Subcutaneous abdominal adipose tissue (tissue), 5 donors: ENCODE results near the gene ORMDL3.
"Not testable (repeated sequence)": the region's sequence is repeated elsewhere in the genome, so short reads cannot be mapped to it uniquely, and the experiment has no call there.

ENCODE experiments used
- H3K27ac ChIP-seq: one replicate; pipeline ENCODE4 v1.7.0; 2013; ENCODE audit warnings: low read depth, mild to moderate bottlenecking, inconsistent platforms, low read length, moderate library complexity
- H3K27me3 ChIP-seq, 5 donors: one replicate each; pipeline ENCODE4 v1.7.0; 2013; ENCODE audit warnings: low read length in 5 of 5, inconsistent platforms in 1 of 5; ENCODE audit not compliant: control insufficient read depth in 5 of 5, insufficient read depth in 4 of 5
- H3K36me3 ChIP-seq, 5 donors: one replicate each; pipeline ENCODE4 v1.7.0; 2013; ENCODE audit warnings: low read length in 5 of 5; ENCODE audit not compliant: control insufficient read depth in 5 of 5, insufficient read depth in 5 of 5
- H3K4me1 ChIP-seq, 5 donors: one replicate each; pipeline ENCODE4 v1.7.0; 2013; ENCODE audit warnings: low read length in 5 of 5, mild to moderate bottlenecking in 3 of 5, moderate library complexity in 1 of 5; ENCODE audit not compliant: control insufficient read depth in 5 of 5, insufficient read depth in 5 of 5
- H3K4me3 ChIP-seq, 5 donors: one replicate each; pipeline ENCODE4 v1.7.0; 2013; ENCODE audit warnings: low read length in 5 of 5, low read depth in 1 of 5
- H3K9ac ChIP-seq, 5 donors: one replicate each; pipeline ENCODE4 v1.7.0; 2013; ENCODE audit warnings: low read length in 5 of 5, mild to moderate bottlenecking in 4 of 5, moderate library complexity in 3 of 5
- H3K9me3 ChIP-seq, 5 donors: one replicate each; pipeline ENCODE4 v1.7.0; 2013; ENCODE audit warnings: low read length in 5 of 5; ENCODE audit not compliant: control insufficient read depth in 5 of 5
- donor health status: healthy.
- donor health status: healthy.
- donor health status: healthy.
- donor health status: healthy.
- donor health status: healthy.

Gene ORMDL3

DNA sequence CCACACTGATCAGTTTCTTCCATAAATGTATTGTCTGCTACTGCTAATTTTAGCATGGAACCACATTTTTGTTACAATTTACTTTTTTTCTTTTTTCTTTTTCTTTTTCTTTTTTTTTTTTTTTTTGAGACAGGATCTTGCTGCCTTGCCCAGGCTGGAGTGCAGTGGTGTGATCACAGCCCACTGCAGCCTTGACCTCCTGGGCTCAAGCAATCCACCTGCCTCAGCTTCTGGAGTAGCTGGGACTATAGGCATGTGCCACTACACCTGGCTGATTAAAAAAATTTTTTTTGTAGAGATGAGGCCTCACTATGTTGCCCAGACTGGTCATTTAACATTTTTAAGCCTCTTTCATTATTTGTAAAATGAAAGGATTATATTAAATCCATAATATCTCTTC, 40.3 kb downstream of the ORMDL3 start:
- Histone ChIP-seq H3K27me3 (peaks cover 0 to 9% (median 0%) of the 10 kb centered on the region in 5 donors), H3K36me3 (no peaks in the 10 kb centered on the region), H3K27ac (no peak overlapping the region), H3K9ac (no peak overlapping the region), H3K9me3 (peaks cover 0 to 4% (median 2%) of the 10 kb centered on the region in 5 donors), H3K4me3 (no peak overlapping the region), H3K4me1 (no peaks in the 10 kb centered on the region)

DNA sequence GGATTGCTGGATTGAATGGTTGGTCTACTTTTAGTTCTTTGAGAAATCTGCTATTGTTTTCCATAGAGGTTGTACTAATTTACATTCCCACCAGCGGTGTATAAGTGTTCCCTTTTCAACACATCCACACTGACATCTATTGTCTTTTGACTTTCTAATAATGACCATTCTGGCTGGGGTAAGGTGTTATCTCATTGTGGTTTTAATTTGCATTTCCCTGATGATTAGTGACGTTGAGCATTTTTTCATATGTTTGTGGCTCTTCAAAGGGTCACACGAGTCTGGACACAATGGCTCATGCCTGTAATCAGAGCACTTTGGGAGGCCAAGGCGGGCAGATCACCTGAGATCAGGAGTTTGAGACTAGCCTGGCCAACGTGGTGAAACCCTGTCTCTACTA, 41.3 kb downstream of the ORMDL3 start:
- not testable (repeated sequence) for H3K9me3 ChIP-seq, H3K4me1 ChIP-seq, H3K4me3 ChIP-seq, H3K9ac ChIP-seq, H3K36me3 ChIP-seq, H3K27me3 ChIP-seq, H3K27ac ChIP-seq

DNA sequence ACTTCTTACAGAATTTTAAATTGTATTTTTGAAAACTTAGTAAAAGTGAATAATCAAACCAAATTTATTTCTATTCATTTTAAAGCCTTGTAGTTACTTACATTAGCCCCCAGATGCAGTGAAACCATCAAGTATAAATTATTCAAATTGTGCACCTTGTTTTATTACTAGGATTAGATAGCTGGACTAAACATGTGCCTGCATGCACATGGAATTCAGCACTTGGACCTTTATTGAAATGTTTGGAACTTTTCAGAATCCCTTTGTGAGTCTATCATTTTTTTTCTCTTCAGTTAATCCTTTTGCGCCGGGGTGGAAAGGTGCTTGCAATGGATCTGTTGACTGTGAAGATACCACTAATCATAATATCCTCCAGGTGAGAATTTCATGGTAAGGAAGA, 54.6 kb downstream of the ORMDL3 start:
- Histone ChIP-seq H3K9ac (no peak overlapping the region), H3K4me1 (peaks cover 0 to 5% (median 3%) of the 10 kb centered on the region in 5 donors), H3K27me3 (peaks cover 10 to 17% (median 16%) of the 10 kb centered on the region in 5 donors), H3K36me3 (no peaks in the 10 kb centered on the region), H3K9me3 (peaks cover 0 to 10% (median 5%) of the 10 kb centered on the region in 5 donors), H3K27ac (no peak overlapping the region), H3K4me3 (no peak overlapping the region)

DNA sequence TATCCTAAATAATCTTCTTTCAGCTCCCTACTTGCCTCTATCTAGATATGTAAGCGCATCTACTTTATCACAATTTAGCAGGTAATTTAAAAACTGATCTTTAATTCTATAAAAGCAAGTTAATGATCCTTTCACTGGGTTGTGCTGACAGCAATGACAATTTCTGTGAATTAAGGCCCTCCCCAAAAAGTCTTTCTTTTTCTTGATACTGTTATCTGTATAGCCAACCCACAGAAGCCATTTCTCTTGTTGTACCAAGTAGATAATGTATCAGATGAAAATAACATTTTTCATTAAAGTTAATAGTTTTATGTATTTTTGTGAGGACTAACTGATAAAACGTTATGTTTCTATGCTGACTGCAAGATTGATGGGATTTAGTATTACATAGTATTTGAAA, 55.6 kb downstream of the ORMDL3 start:
- H3K27ac ChIP-seq = no peak overlapping the region
- no peaks in the 10 kb centered on the region for H3K36me3 ChIP-seq
- H3K4me1 ChIP-seq = peaks cover 0 to 5% (median 3%) of the 10 kb centered on the region in 5 donors
- H3K27me3 ChIP-seq = peaks cover 16 to 22% (median 17%) of the 10 kb centered on the region in 5 donors
- H3K9me3 ChIP-seq = peaks cover 0 to 12% (median 6%) of the 10 kb centered on the region in 5 donors
- H3K4me3 ChIP-seq = no peak overlapping the region
- no peak overlapping the region for H3K9ac ChIP-seq
